HG02852 (cell line): ENCODE measurements around the gene SPDYE3.
"Not testable (repeated sequence)": the region's sequence is repeated elsewhere in the genome, so short reads cannot be mapped to it uniquely, and the experiment has no call there.

Experiments used
- ATAC-seq: cut with Tn5 transposase; IDR thresholded peaks from one replicate; pipeline ENCODE4 v1.9.1; 2021; ENCODE audit warnings: mild to moderate bottlenecking, moderate library complexity; ENCODE audit not compliant: unreplicated experiment

The SPDYE3 gene

GRCh38 chr7:100287191-100287969 is 20.1 kb upstream of the SPDYE3 start:
- ATAC-seq: not testable (repeated sequence)

DNA sequence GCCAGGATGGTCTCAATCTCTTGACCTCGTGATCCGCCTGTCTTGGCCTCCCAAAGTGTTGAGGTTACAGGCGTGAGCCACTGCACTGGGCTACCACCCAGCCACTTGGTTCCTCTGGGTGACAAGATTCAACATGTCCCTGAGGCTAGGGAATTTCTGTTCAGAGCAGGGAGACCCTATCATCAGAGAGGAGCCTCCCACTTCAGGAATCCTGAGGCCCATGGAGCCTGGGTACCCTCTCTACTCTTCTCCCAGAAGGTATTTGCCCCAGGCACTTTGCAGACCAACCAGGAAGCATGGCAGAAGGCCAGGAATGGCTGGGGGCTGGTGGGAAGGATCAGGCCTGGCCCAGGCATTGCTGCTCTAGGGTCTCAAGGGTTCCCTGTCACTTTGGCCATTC is 19.2 kb upstream of the SPDYE3 start:
- not testable (repeated sequence) for ATAC-seq

DNA sequence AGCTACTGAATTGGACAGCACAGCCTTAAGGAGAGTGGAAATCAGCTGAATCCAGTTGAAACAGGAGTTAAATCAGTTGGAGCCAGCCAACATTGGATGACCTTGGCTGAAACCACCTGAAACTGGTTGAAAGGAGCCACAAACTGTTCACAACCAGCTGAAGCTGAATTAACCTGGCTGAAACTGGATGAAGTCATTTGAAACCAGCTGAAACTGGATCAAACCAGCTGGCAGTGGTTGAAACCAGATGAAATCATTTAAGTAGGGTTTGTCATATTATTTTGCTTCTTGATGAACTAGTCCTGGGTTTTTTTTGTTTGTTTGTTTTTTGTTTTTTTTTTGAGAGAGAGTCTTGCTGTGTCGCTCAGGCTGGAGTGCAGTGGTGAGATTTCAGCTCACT is 15.3 kb upstream of the SPDYE3 start:
- not testable (repeated sequence) for ATAC-seq

DNA sequence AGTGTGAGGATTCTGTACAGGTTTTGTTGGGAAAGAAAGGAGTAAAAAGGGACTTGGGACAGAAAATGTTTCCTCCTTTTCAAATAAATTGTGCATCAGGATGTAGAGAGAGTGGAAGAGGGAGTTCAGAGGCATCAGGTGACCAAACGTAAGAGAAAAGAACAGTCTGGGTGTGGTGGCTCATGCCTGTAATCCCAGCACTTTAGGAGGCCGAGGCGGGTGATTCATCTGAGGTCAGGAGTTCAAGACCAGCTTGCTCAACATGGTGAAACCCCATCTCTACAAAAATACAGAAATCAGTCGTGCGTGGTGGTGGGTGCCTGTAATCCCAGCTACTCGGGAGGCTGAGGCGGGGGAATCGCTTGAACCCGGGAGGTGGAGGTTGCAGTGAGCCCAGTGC is 12.2 kb upstream of the SPDYE3 start:
- ATAC-seq: not testable (repeated sequence)

GRCh38 chr7:100297852-100298631 is 9.5 kb upstream of the SPDYE3 start:
- not testable (repeated sequence) for ATAC-seq

DNA sequence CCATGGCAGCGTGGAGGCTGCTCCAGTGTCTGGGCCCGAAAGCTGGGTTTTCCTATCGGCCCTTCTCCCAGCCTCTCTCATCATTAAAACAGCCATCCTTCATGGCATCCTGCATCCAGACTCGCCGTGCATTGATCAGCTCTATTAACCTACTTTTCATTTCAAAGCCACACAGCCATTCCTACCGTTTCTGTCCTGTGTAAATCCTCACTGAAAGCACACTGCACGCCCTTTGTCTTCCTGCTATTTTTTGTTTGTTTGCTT is 8.9 kb upstream of the SPDYE3 start:
- ATAC-seq: not testable (repeated sequence)

DNA sequence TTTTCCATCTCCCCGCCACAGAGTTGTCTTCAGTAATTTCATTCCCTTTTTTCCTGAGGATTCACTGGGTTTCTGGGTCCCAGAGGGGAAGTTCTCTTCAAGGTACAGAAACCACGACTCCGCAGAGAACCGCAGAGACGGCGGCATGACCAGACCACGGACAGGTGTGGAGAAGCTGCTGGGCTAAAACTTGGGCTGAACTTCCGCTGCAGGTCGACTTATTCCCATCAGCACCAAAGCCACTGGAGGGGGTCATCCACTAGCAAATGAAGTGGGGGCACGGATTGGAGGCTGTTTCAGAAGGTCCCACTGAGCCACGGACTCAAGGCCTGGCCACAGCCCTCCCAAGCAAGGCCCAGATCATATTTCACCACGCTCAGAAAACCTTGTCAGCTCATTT is 3.0 kb upstream of the SPDYE3 start:
- not testable (repeated sequence) for ATAC-seq

- not testable (repeated sequence) for ATAC-seq
Observed at GRCh38 chr7:100318329-100318728, 10.8 kb downstream of the SPDYE3 start.

DNA sequence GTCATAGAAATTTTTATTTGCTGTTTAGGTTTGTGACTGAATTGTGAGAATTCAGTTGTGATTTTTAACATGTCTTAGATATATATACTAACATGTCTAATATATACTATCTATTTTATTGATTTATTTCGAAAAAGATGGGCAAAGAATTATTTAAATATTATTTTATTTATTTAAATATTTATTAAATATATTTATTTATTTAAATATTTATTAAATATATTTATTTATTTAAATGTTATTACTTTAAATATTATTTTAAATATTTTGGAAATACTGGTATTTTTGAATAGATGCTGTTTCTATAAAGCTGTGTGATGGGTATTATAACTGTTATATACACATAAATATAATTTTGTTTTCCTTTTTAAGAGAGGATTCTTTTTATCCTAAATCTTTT is 14.1 kb downstream of the SPDYE3 start:
- ATAC-seq: not testable (repeated sequence)

- not testable (repeated sequence) for ATAC-seq
Observed at GRCh38 chr7:100324194-100324593, 16.7 kb downstream of the SPDYE3 start.

- ATAC-seq: not testable (repeated sequence)
Observed at GRCh38 chr7:100325671-100326070, 18.2 kb downstream of the SPDYE3 start.

DNA sequence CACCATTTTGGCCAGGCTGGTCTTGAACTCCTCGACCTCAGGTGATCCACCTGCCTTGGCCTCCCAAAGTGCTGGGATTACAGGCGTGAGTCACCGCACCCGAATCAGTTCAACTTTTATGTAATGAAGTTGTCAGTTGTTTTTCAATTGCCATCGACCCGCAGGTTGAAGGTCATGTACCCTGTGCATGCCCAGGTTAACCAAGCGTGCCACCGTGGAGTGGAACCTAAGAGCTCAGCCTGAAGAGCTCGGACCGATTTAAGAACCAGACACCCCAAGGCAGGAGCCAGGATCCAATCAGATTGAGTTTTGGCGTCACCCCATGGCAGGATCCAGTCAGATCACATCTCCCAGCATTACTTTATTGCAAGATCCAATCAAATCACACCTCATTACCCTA is 19.4 kb downstream of the SPDYE3 start:
- ATAC-seq: not testable (repeated sequence)

DNA sequence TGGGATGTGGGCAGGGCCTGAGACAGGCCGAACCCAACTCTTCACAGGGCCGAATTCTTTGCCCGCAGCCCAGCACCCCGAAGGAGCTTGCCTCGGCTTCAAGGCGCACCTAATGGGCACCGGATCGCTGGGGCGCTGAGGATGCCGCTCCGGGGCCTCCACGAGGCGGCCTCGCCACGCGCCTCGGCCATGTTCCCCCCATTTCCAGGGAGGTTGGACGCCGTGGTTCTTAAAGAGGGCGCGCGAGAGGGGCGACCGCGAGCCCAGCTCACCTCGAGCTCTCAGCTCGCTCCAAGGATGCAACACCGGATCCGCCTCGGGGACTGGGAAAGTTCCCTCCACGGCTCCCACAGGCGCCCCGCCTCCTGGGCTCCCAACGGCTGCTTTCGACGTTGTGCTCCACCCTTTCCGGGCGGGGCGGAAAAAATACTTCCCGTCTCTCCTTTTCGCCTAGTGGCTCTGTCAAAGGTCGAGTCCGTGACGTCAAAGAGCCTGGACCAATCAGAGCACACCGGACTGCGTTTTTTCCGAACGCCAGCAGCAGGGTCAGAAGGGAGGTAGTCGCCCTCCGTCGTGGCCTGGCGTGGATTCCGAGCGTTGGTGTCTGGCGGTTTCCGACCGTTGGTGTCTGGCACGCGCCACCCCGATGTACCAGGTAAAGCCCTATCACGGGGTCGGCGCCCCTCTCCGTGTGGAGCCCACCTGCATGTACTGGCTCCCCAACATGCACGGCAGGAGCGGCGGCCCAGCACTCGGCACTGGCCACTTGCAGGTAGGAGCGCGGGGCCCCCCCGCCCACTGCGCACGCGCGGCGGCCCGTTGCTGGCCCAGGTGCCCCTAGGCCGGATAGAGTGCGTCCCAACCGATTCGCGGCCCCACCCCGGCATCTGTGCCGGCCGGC is 28.3 kb downstream of the SPDYE3 start:
- ATAC-seq: peak; percentile 95

GRCh38 chr7:100338083-100338696 is 30.7 kb downstream of the SPDYE3 start:
- ATAC-seq: not testable (repeated sequence)

DNA sequence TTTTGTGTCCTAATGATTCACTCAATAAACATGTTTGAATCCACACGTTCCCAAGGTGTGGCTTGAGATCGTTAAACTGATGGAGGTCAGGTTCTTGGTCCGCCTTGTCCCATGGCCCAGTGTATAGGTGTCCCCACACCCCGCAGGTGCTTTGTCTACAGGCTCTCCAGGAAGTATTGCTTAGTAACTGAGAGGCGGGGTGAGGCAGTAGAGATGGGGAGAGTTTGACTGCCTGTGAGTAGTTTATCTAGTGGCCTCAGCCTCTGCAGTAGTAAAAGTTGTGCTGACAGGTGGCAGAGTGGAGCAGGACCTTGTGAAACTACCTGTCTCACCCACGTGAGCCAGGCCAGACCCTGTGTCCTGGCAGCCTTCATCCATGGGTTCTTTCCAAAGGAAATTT is 33.8 kb downstream of the SPDYE3 start:
- not testable (repeated sequence) for ATAC-seq

- no peak for ATAC-seq
Observed at GRCh38 chr7:100342765-100343164, 35.3 kb downstream of the SPDYE3 start.

GRCh38 chr7:100344124-100344559 is 36.6 kb downstream of the SPDYE3 start:
- not testable (repeated sequence) for ATAC-seq

- ATAC-seq: peak; percentile 89
Observed at GRCh38 chr7:100344560-100345287, 37.2 kb downstream of the SPDYE3 start.

DNA sequence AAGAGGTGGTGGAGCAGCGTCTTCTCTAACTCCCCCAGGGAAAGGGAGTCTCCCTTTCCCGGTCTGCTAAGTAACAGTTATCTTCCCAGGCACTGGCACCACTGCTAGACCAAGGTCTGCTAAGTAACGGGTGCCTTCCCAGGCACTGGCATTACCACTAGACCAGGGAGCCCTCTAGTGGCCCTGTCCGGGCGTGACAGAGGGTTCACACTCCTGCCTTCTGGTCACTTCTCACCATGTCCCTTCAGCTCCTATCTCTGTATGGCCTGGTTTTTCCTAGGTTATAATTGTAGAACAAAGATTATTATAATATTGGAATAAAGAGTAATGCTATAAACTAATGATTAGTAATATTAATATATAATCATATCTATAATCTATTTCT is 37.8 kb downstream of the SPDYE3 start:
- peak; percentile 18 for ATAC-seq

- ATAC-seq: no peak
Observed at GRCh38 chr7:100346921-100347320, 39.4 kb downstream of the SPDYE3 start.
